Right lobe of liver (tissue), 4 donors: Measurements from ENCODE around the gene FBLN2.

Source experiments
- CTCF ChIP-seq, 4 donors: fragments of 200-600 bp in 3 of 4; fragments of 450-650 bp in 1 of 4; IDR thresholded peaks; one replicate each; pipeline versions ENCODE4 v1.5.1 to v1.8.0; 2016 to 2022; ENCODE audit warnings: antibody characterized with exemption in 4 of 4, mild to moderate bottlenecking in 2 of 4
- POLR2A ChIP-seq: fragments of 450-650 bp; IDR thresholded peaks from one replicate; pipeline ENCODE4 v1.6.1; 2017; ENCODE audit warnings: antibody characterized with exemption, mild to moderate bottlenecking
- donor health status: DM: no; HTN: no; CAD: no.
- donor health status: DM: no; HTN: no; CAD: no.
- donor health status: DM: no; HTN: yes; CAD: no.

DNA sequence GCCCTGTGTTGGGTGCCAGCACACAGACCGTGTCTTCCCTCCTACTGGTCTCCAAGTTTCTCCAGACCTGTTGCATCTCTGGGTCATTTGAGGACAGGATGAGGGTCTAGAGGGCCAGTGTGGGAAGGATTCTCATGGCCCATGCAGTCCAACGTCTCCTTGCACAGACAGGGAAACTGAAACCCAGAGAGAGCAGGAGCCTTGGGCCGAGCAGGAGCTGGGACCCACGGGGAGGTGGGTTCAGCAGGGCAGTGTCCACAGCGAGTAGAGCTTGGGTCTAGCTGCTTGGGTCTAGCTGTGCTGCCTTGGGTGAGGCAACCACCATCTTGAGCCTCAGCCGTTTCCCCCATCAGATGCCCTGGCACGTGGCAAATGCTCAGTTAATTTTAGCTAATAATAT lies 36.5 kb upstream of the FBLN2 start:
- TF ChIP-seq POLR2A (no peak), CTCF (IDR thresholded peaks at IDR 0.05) (no peak)
